OCI-LY3 (cell line): ENCODE data around the gene PTPRN2.
"Not testable (repeated sequence)": the region's sequence is repeated elsewhere in the genome, so short reads cannot be mapped to it uniquely, and the experiment has no call there.

Experiments
- EZH2phosphoT487 ChIP-seq: fragments of 200-600 bp; shearing (Covaris generic); IDR thresholded peaks from 2 replicates; pipeline ENCODE4 v1.6.1; 2018; ENCODE audit warnings: antibody characterized with exemption, mixed run types, low read depth
- TF ChIP-seq, protein P1 (sequence below): fragments of 200-600, 300-600 bp; sonication (generic); IDR thresholded peaks from 2 replicates; pipeline ENCODE4 v1.5.1; 2014; ENCODE audit warnings: antibody characterized with exemption, low read length, low read depth

DNA sequence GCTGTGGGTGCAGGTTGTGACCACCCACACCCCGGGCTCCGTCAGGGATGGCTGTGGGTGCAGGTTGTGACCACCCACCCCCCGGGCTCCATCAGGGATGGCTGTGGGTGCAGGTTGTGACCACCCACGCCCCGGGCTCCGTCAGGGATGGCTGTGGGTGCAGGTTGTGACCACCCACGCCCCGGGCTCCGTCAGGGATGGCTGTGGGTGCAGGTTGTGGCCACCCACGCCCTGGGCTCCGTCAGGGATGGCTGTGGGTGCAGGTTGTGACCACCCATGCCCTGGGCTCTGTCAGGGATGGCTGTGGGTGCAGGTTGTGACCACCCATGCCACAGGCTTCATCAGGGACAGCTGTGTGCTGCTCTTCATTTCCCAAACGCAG lies 53.5 kb downstream of the PTPRN2 start:
- TF ChIP-seq, protein P1, sequence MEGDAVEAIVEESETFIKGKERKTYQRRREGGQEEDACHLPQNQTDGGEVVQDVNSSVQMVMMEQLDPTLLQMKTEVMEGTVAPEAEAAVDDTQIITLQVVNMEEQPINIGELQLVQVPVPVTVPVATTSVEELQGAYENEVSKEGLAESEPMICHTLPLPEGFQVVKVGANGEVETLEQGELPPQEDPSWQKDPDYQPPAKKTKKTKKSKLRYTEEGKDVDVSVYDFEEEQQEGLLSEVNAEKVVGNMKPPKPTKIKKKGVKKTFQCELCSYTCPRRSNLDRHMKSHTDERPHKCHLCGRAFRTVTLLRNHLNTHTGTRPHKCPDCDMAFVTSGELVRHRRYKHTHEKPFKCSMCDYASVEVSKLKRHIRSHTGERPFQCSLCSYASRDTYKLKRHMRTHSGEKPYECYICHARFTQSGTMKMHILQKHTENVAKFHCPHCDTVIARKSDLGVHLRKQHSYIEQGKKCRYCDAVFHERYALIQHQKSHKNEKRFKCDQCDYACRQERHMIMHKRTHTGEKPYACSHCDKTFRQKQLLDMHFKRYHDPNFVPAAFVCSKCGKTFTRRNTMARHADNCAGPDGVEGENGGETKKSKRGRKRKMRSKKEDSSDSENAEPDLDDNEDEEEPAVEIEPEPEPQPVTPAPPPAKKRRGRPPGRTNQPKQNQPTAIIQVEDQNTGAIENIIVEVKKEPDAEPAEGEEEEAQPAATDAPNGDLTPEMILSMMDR = not testable (repeated sequence)
- TF ChIP-seq EZH2phosphoT487 = not testable (repeated sequence)
